Activated CD4-positive, alpha-beta T cell treated with anti-CD3 and anti-CD28 coated beads for 1 hour (primary cell): ENCODE data around the gene C4orf33.
A peak's percentile ranks its signal among the peaks of the same experiment; 100 is the strongest.
"Not testable (repeated sequence)": the region's sequence is repeated elsewhere in the genome, so short reads cannot be mapped to it uniquely, and the experiment has no call there.

ENCODE experiments used
- DNase-seq: peaks from one replicate; pipeline ENCODE4 v3.0.0-alpha.2; 2020

The C4orf33 gene, protein sequence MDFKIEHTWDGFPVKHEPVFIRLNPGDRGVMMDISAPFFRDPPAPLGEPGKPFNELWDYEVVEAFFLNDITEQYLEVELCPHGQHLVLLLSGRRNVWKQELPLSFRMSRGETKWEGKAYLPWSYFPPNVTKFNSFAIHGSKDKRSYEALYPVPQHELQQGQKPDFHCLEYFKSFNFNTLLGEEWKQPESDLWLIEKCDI

GRCh38 chr4:129095811-129096454 lies at the start of gene C4orf33:
Gene C4orf33 (plus strand): TSS chr4:129096152. CDS start chr4:129102611, 6,459 bp downstream.
- DNase-seq = peak; percentile 57

DNA sequence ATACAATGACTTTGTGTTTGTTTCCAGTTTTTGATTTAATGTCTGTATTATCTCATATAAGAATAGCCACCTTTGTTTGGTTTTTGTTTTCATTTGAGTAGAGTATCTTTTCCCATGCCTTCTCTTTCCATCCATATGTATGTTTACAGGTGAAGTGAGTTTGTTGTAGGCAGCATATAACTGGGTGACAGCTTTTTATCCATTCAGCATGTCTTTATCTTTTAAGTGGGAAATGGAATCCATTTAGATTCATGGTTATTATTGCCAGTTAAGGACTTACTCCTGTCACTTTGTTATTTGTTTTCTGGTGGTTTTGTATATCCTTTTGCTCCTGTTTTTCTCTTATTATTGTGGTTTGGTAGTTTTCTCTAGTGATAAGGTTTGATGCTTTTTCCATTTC lies 36.9 kb upstream of the C4orf33 start:
- DNase-seq = no peak

DNA sequence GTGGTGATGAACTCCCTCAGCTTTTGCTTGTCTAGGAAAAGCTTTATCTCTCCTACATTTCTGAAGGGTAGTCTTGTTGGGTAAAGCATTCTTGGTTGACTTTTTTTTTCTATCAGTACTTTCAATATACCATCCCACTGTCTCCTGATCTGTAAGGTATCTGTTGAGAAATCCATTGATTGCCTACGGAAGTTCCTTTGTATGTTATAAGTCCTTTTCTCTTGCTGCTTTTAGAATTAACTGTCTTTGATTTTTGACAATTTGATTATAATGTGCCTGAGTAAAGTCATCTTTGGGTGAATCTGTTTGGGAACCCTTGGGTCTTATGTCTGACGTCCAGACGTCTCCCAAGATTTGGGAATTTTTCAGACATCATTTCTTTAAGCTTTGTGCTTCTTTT lies 33.4 kb upstream of the C4orf33 start:
- no peak for DNase-seq

DNA sequence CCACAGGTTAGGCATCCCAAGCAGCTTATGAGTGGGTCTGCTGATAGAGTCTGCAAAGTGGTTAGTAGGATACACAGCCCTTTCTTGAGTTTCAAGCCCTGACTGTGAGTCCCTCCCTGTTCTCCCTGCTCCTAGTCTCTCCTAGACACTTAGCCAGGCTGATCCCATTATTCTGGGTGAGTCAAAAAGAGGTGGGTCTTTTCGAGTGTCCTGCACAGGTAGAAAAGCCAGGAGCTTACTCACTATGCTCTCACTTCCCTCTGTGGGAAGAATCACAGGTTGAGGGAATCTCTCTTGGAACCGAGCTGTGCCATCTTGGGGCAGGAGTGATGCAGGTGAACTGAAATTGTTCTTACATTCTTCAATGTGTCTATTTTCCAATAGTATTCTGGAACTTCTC lies 32.3 kb upstream of the C4orf33 start:
- no peak for DNase-seq

- no peak for DNase-seq
Observed at GRCh38 chr4:129064717-129065116, 31.2 kb upstream of the C4orf33 start.

DNA sequence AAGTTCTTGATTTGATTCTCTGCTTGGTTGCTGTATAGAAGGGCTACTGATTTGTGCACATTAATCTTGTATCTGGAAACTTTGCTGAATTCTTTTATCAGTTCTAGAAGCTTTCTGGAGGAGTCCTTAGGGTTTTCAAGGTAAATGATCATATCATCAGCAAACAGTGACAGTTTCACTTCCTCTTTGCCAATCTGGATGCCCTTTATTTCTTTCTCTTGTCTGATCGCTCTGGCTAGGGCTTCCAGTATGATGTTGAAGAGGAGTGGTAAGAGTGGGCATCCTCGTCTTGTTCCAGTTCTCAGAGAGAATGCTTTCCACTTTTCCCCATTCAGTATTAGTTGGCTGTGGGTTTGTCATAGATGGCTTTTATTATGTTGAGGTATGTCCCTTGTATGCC lies 26.4 kb upstream of the C4orf33 start:
- not testable (repeated sequence) for DNase-seq

DNA sequence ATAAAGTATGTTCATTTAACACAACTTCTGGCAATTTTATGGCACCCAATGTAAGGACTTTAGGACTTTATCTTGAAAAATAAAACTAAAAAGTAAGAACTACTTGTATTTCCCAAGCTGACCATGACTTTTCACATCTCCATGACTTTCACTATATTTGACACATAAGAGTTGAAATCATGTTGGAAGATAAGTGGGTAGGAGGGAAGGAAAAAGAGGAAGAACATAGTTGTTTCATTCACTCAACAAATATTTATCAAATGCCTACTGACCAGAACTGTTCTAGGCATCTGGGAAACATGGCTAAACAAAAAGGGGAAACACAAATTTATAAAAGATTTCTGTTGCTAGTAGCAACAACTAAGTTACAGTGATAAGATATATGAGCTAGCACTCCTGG lies 18.6 kb upstream of the C4orf33 start:
- DNase-seq = no peak

- no peak for DNase-seq
Observed at GRCh38 chr4:129080129-129080528, 15.8 kb upstream of the C4orf33 start.

DNA sequence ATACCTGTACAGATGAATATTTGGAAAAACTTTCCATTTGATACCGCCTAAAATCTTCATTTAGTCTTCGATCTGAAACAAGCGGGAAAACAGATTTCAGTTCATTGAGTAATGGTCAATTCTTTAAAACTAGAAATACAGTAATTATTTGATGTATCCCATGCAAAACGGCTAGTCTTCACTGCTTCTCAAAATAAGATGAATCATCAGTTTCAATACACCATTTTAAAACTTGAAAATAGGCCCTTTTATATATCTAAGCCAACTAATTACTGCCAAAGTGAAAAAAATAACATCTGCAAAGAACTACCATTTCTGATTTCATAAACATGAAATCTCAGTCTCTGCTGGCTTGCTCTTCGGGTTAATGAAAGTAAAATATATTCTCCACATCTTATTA lies 13.7 kb upstream of the C4orf33 start:
- DNase-seq = no peak

GRCh38 chr4:129085472-129085871 lies 10.5 kb upstream of the C4orf33 start:
- no peak for DNase-seq

- DNase-seq = no peak
Observed at GRCh38 chr4:129087516-129087915, 8.4 kb upstream of the C4orf33 start.

DNA sequence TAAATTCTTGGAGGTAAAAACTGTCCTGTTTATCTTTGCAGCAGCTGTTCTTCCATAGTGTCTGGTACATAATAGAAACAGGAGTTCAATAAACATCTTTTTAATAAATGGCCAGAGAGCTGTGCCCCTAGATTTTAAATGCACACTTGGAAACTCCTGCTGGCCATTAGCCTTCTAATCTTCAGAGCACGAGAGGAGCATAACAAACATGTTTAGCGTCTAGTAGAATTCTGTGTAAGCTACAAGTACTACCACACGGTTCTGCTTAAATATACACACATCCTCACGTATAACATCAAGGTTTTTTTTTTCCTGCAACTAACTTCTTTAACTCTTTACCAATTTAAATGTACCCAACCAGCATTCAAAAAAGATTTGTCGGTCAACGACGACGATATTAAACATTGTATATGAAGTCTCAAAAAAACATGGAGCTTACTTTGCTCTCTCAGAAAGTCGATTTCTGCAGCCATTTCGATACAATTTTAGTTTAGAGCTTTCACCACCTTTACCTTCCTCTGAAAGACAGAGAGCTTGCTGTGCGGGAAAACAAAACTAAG lies 3.2 kb upstream of the C4orf33 start:
- no peak for DNase-seq

DNA sequence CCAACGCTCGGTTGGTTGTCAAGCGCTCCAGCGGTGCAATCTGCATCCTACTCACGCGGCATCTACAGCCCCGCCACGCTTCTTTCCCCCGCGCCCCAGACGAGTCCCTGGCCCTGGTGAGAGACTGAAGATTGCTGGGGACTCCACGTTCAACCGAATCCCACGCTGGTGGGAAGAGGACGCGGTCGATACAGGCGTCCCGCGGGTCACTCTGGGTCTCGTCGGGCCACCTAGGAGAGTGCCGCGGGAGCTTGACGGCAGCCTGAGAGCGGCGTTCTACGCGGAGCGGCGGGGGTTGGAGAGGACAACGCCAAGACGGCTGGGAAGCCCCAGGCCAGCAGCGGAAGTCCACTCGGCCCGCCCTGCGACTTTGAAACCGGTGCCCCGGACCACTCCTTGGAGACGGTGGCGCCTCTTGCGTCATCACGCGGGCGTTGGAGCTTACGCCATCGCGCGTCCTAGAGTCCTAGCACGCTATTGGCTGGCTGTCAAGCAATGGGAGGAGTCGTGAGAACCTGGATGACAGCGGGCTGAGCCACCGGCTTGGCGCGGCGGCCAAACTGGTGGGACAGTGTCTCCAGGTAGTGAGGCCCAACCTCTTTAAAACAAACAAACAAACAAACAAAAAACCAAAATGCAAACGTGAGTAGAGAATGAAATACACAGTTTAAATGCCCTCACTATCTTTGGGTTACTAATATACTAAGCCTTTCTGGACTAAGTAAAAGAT lies 2.6 kb upstream of the C4orf33 start, which contains the start of gene SCLT1:
Gene SCLT1 (minus strand): TSS at position 349 of the 730 bp plus-strand sequence. CDS start 436 bp downstream, outside the sequence.
- peak; percentile 90 for DNase-seq

DNA sequence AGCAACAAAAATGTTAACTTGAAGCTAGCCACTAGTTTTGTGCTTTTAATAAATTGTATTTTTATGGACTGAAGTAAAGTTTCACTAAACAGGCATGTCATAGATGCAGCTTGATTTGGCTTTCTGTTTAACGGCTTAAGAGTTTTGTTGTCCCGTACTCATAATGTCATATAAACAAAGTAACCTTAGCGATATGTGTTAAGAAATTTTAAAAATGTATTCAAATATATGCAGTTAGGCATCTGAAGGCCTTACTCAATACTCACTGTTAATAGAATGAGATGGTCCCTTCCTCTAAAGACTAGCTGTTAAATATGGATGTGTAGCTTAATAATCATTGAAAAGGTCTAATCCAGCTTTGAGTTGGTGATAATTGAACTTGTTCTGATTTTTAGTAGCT lies 1.6 kb upstream of the C4orf33 start:
- DNase-seq = no peak

DNA sequence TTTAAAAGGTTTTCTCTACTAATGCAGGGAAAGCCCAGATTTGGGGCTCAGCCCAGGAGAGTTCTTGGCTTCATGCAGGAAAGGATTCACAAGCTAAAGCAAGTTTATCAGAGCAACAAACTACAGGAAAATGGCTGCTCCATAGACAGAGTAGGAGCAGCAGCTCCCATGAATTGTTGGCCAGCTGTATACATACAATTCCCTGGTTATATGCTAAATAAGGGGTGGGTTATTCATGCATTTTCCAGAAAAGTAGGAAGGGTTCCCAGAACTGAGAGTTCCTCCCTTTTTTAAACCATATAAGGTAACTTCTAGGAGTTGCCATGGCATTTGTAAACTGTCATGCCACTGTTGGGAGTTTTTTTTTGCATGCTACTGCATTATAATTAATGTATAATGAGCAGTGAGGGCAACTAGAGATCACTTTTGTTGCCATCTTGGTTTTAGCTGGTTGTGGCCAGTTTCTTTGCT lies 2.6 kb downstream of the C4orf33 start:
- DNase-seq = no peak

DNA sequence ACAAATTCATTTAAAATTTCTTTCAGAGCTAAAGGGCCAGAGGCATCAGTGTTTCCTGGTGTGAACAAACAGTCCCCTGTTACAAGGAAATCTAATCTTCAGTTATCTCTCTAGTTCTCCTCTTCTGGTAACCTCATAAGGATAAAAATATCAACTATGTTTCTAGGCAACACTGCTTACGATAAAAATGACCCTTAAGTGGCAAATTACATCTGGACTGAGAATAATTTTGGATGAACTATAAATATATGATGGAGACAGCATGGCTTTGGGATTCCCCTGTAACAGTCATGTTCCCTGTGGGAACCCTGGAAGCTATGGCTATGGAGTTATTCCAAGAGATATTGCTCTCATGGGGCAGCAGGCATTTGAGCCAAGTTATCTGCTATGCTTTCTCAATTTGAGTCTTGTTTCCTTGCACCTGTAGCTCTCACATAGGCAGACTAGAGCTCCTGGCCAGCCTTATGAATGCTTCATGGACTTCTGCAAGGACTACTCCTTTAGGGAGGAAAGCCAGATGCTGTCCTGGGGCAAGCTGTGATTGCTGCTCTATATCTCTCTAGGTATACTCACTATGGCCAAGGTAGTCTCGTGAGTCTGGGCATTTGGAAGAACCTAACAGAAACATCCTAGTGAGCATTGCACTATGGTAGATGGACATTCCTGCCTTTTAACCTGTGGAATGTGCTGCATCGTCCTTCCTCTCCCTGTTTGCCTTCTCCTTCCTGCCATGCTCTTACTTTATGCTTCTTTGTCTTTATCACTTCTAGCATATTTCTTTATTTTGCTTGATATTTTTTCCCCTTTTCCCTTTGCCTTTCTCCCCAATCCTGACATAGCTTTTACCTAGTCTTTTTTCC lies 14.2 kb downstream of the C4orf33 start:
- DNase-seq = no peak

GRCh38 chr4:129110931-129111330 lies 15.0 kb downstream of the C4orf33 start:
- DNase-seq = no peak

DNA sequence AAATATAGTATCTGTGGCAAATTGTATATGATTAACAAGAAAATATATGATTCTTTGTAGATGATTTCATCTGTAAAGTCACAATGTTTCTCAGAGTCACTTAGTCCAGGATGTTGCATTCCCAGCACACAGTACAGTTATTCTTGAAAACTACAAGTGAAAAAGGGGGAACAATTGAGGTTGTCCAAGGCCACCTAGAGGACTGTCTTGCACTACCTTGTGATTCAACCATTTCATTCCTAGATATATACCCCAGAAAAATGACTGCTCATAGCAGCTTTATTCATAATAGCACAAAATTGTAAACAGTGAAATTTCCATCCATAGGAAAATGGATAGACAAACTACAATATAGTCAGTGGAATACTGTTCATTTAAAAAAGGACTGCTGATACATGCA lies 16.0 kb downstream of the C4orf33 start:
- no peak for DNase-seq

DNA sequence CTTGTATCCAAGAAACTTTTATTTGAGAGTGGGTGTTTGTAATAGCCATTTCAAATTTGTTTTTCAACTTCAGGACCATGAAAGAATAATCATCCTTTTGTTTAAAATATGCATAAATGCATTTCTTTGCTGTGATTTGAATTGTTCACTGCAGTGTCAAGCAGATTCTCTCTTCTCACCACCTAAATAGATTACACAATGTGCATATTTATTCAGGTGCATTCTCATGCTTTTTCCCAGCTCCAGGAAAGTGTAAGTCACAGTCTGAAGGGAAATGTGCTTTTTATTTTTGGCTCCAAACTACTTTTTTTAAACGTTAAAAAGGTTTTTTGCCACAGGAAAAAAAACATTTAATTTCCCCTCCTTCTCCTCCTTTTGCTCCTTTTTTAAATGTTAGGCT lies 17.5 kb downstream of the C4orf33 start:
- DNase-seq = no peak

DNA sequence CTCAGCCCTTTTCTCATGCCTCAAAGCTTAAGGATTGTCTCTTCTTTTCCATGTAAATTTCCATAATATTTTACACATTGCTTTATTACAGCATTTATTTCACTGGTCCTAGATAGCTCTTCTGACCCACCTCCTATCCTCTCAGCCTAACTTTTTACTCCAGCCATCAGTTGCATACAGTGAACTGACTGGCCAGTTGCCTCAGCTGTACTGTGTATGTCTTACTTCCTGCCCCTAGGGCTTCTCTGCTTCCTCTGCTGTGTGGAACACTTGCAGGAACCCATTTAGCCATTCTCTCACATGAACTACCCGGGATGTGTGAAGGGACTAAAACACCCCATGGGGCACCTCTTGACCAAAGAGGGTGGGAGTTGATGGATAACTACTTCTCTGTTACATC lies 18.0 kb downstream of the C4orf33 start:
- DNase-seq = no peak

DNA sequence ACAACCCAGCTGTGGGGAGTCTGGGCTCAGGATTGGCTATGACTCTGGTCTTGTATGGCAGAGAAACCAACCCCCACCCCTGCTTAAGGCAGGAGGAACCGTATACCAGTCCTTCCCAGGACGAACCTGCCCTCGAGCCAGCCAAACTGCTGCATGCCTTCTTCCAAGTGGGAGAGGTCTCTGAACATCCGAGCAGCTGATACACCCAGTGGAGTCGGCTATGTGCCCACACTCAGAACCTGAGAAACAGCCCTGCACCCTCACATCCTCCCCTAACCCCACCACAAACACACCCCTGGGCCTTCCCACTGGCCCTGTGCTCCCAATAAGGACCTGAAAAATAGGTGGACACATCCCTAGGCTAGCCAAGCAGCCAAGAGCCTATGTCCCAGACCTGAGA lies 21.8 kb downstream of the C4orf33 start:
- DNase-seq = no peak

DNA sequence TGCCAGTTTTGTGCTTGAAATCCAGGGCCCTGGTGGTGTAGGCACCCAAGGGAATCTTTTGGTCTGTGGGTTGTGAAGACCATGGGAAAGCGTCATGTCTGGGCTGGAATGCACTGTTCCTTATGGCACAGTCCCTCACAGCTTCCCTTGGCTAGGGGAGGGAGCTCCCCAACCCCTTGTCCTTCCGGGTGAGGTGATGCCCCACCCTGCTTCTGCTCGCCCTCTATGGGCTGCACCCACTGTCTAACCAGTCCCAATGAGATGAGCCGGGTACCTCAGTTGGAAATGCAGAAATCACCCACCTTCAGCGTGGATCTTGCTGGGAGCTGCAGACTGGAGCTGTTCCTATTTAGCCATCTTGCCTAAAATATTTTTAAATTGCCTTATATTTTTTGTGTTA lies 30.7 kb downstream of the C4orf33 start:
- not testable (repeated sequence) for DNase-seq

DNA sequence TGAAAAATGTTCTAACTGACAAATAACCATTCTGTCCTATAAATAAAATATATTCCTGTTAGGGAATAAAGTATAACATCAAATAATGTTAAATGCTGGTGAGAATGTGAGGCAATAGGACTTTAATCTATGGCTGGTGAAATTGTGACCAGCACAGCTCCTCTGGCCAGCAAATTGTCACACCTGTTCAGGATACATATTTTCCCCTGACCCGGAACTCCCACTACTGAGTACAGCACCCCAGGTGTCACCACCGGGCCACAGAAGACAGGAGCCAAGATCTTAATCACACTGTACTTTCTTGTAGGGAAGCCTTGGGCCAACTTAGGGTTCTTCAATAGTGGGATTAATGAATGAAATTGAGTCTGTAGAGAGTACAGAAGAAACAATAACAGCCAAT lies 33.2 kb downstream of the C4orf33 start:
- DNase-seq = no peak
